HL-60 (cell line): ENCODE results near the gene CENPN.
A peak's percentile ranks its signal among the peaks of the same experiment; 100 is the strongest.

Source experiments
- DNase-seq, 2 experiments: peaks; one replicate each; pipeline ENCODE4 v3.0.0-alpha.2; 2010 to 2020; ENCODE audit warnings: low read depth in 1 of 2, low spot score in 1 of 2
- H3K27ac ChIP-seq: fragments of 250-450 bp; sonication (Bioruptor Pico); replicated peaks from 2 replicates; pipeline ENCODE4 v1.5.1; 2020; ENCODE audit warnings: mild to moderate bottlenecking, moderate library complexity
- H3K27me3 ChIP-seq: fragments of 250-450 bp; sonication (Bioruptor Pico); 2 replicates; pipeline ENCODE4 v1.5.1; 2021; ENCODE audit warnings: mild to moderate bottlenecking, moderate library complexity; ENCODE audit not compliant: insufficient read depth, poor library complexity, severe bottlenecking
- H3K4me3 ChIP-seq: replicated peaks from 2 replicates; pipeline ENCODE4 v1.5.1; 2011; ENCODE audit warnings: mild to moderate bottlenecking, control low read depth, low read length; ENCODE audit not compliant: insufficient read depth
- GABPA ChIP-seq: IDR thresholded peaks from 2 replicates; pipeline ENCODE4 v1.6.1; 2012; ENCODE audit warnings: low read depth
- POLR2AphosphoS5 ChIP-seq: IDR thresholded peaks from 2 replicates; pipeline ENCODE4 v1.6.1; 2012; ENCODE audit warnings: low read depth
- SPI1 ChIP-seq: IDR thresholded peaks from 2 replicates; pipeline ENCODE4 v1.6.1; 2012; ENCODE audit warnings: low read depth, mild to moderate bottlenecking, borderline replicate concordance
- TF ChIP-seq, protein P1 (sequence below): IDR thresholded peaks from 2 replicates; pipeline ENCODE4 v1.6.1; 2012; ENCODE audit warnings: low read depth; ENCODE audit not compliant: insufficient replicate concordance
- TF ChIP-seq, protein P2 (sequence below): IDR thresholded peaks from one replicate; pipeline ENCODE4 v1.5.1; 2011; ENCODE audit warnings: low read length, control low read depth, inconsistent platforms; ENCODE audit not compliant: insufficient read depth

The CENPN gene

DNA sequence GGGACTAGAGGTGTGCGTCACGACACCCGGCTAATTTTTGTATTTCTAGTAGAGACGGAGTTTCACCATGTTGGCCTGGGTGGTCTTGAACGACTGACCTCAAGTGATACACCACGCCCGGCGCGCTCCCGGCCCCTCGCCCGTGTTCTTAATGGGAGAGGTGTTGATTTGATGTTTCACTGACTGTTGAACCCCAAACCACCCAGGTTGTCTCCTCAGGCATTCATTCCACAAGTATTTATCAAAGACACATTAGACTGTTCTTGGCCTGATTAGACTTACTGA is 1.4 kb downstream of the CENPN start:
- peak overlapping the region; percentile 99 for H3K27ac ChIP-seq

DNA sequence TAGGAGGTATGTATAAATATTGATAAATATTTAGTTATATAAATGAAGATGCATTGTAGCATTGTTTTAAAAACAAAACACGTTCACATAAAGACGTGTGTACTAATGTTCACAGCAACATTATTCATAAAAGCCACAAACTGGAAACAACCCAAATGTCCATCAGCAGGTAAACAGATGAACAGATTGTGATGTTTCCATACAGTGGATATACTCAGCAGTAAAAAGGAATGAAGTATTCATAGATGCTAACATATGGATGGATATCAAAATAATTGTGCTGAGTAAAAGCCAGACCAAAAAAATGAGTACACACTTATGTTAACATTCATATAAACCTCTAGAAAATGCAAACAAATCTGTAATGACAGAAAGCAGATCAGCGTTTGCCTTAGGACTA is 6.0 kb downstream of the CENPN start:
- no peak for TF ChIP-seq GABPA
- TF ChIP-seq, protein P1, sequence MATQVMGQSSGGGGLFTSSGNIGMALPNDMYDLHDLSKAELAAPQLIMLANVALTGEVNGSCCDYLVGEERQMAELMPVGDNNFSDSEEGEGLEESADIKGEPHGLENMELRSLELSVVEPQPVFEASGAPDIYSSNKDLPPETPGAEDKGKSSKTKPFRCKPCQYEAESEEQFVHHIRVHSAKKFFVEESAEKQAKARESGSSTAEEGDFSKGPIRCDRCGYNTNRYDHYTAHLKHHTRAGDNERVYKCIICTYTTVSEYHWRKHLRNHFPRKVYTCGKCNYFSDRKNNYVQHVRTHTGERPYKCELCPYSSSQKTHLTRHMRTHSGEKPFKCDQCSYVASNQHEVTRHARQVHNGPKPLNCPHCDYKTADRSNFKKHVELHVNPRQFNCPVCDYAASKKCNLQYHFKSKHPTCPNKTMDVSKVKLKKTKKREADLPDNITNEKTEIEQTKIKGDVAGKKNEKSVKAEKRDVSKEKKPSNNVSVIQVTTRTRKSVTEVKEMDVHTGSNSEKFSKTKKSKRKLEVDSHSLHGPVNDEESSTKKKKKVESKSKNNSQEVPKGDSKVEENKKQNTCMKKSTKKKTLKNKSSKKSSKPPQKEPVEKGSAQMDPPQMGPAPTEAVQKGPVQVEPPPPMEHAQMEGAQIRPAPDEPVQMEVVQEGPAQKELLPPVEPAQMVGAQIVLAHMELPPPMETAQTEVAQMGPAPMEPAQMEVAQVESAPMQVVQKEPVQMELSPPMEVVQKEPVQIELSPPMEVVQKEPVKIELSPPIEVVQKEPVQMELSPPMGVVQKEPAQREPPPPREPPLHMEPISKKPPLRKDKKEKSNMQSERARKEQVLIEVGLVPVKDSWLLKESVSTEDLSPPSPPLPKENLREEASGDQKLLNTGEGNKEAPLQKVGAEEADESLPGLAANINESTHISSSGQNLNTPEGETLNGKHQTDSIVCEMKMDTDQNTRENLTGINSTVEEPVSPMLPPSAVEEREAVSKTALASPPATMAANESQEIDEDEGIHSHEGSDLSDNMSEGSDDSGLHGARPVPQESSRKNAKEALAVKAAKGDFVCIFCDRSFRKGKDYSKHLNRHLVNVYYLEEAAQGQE, result no peak
- no peak for TF ChIP-seq POLR2AphosphoS5
- Histone ChIP-seq H3K27me3 (no peaks in the 10 kb centered on the region), H3K27ac (no peak overlapping the region)

More for the DNA sequence above, 1.4 kb downstream of the CENPN start:
- no peak for DNase-seq
- TF ChIP-seq, protein P2, sequence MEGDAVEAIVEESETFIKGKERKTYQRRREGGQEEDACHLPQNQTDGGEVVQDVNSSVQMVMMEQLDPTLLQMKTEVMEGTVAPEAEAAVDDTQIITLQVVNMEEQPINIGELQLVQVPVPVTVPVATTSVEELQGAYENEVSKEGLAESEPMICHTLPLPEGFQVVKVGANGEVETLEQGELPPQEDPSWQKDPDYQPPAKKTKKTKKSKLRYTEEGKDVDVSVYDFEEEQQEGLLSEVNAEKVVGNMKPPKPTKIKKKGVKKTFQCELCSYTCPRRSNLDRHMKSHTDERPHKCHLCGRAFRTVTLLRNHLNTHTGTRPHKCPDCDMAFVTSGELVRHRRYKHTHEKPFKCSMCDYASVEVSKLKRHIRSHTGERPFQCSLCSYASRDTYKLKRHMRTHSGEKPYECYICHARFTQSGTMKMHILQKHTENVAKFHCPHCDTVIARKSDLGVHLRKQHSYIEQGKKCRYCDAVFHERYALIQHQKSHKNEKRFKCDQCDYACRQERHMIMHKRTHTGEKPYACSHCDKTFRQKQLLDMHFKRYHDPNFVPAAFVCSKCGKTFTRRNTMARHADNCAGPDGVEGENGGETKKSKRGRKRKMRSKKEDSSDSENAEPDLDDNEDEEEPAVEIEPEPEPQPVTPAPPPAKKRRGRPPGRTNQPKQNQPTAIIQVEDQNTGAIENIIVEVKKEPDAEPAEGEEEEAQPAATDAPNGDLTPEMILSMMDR, result no peak
- TF ChIP-seq, protein P1, result no peak
- TF ChIP-seq SPI1 (no peak), GABPA (no peak), POLR2AphosphoS5 (no peak)
- H3K27me3 ChIP-seq, result no peaks in the 10 kb centered on the region
- H3K4me3 ChIP-seq, result peak overlapping the region; percentile 88

DNA sequence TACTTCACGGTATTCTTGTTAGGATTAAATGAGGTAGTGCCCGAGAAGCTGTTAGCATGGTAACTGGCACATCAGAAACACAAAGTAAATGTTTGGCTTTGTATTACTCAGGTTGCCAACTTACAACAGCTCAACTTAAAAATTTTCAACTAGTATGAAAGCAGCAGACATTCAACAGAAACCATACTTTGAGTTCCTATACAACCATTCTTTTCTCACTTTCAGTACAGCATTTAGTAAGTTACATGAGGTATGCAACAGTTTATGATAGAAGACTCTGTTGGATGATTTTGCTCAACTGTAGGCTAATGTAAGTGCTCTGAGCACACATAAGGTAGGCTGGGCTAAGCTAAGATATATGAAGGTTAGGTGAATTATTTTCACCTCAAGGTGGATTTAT is 7.7 kb downstream of the CENPN start:
- Histone ChIP-seq H3K4me3 (no peak overlapping the region), H3K27ac (no peak overlapping the region), H3K27me3 (no peaks in the 10 kb centered on the region)
- TF ChIP-seq SPI1, result no peak
- TF ChIP-seq, protein P1, result no peak
- TF ChIP-seq POLR2AphosphoS5, result no peak
- TF ChIP-seq GABPA, result no peak
- TF ChIP-seq, protein P2, result no peak
- DNase-seq, result no peak

More for the DNA sequence above, 6.0 kb downstream of the CENPN start:
- H3K4me3 ChIP-seq, result no peak overlapping the region
- no peak for DNase-seq

DNA sequence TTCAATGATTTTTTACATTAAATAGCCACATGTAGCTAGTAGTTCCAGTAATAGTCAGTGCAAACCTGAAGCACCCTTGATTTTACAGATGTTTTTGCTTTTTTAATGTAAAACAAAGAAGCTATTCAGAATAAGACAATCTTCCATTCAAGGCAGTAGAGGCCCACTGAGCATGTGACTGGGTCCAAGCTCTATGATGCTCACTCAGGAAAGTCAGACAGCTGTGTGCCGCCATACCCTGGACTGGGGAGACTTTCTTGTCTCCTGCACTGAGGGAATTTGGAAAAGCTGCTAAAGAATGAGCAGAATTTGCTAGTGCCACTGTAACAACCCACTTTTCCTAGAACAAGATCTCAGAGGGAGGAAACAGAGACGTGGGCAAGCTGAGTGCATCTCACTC is 11.5 kb downstream of the CENPN start:
- no peak for TF ChIP-seq SPI1
- TF ChIP-seq, protein P2, result no peak
- TF ChIP-seq GABPA, result no peak
- TF ChIP-seq, protein P1, result no peak
- no peak for TF ChIP-seq POLR2AphosphoS5

More for the DNA sequence above, 11.5 kb downstream of the CENPN start:
- DNase-seq, result no peak
- H3K4me3 ChIP-seq, result no peak overlapping the region
- no peaks in the 10 kb centered on the region for H3K27me3 ChIP-seq
- no peak overlapping the region for H3K27ac ChIP-seq
